Measurements from ENCODE around the gene ACOT7. TPM values are rescaled to one million over a fixed set of nuclear protein-coding genes. Genes with fewer than 3 reads are reported as not detected.

ACOT7 gene
- total RNA-seq, 1 donor from 2014 or later = 8.6 TPM

DNA sequence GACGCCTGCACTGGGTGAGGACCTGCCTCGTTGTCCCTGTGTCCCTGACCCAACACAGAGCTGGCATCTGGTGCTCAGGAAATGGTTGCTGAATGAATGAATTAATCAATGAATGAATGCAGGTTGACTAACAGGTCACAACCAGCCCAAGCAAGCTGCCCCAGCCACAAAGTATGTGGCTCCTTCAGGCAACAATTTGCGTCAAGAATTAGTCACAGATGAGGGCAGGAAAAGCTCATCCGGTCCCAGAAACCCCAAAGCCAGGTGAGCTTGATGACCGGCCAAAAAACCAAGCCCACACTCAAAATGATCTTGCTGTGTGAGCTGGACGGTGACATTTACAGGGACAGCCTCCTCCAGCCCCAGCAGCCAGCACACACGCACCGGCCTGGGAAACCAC, 92.0 kb downstream of the ACOT7 start:
- DNase-seq = no peak
- no peak overlapping the region for H3K27ac ChIP-seq (replicated peaks)
- H3K36me3 ChIP-seq = no peaks in the 10 kb centered on the region
- TF ChIP-seq, protein P1, sequence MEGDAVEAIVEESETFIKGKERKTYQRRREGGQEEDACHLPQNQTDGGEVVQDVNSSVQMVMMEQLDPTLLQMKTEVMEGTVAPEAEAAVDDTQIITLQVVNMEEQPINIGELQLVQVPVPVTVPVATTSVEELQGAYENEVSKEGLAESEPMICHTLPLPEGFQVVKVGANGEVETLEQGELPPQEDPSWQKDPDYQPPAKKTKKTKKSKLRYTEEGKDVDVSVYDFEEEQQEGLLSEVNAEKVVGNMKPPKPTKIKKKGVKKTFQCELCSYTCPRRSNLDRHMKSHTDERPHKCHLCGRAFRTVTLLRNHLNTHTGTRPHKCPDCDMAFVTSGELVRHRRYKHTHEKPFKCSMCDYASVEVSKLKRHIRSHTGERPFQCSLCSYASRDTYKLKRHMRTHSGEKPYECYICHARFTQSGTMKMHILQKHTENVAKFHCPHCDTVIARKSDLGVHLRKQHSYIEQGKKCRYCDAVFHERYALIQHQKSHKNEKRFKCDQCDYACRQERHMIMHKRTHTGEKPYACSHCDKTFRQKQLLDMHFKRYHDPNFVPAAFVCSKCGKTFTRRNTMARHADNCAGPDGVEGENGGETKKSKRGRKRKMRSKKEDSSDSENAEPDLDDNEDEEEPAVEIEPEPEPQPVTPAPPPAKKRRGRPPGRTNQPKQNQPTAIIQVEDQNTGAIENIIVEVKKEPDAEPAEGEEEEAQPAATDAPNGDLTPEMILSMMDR (IDR thresholded peaks at IDR 0.05; ENCODE audit: borderline replicate concordance) = no peak
- H3K27me3 ChIP-seq (ENCODE audit: low read depth) = no peaks in the 10 kb centered on the region
- no peaks in the 10 kb centered on the region for H3K4me1 ChIP-seq
- no peak overlapping the region for H3K4me3 ChIP-seq
- intact Hi-C loops (cut with micrococcal nuclease) = no loop called here
- no peaks in the 10 kb centered on the region for H3K9me3 ChIP-seq (replicated peaks)

DNA sequence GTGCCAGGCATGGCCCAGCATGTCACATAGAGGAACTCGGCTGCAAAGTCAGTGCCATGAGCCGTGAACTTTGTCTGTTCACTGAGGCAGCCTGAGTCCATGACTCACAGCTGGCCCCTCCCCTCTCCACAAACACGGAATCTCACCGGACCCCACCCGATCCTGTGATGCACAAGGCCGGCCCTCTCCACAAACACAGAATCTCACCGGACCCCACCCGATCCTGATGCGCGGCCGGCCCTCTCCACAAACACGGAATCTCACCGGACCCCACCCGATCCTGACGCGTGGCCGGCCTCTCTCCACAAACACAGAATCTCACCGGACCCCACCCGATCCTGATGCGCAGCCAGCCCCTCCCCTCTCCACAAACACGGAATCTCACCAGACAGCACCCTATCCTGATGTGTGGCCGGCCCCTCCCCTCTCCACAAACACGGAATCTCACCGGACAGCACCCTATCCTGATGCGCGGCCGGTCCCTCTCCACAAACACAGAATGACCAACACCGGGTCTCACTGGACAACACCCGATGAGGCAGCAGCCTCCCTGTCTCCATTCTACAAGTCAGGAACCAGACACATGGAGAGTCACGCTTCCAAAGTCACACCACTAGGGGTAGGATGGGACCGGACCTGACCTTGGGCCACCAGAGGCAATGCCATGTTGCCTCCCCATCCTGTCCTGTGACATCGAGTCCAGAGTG, 93.1 kb downstream of the ACOT7 start:
- H3K9me3 ChIP-seq (replicated peaks) = no peaks in the 10 kb centered on the region
- H3K4me1 ChIP-seq = no peaks in the 10 kb centered on the region
- H3K27ac ChIP-seq (replicated peaks) = no peak overlapping the region
- no peaks in the 10 kb centered on the region for H3K27me3 ChIP-seq (ENCODE audit: low read depth)
- H3K36me3 ChIP-seq = no peaks in the 10 kb centered on the region
- TF ChIP-seq, protein P1 (IDR thresholded peaks at IDR 0.05; ENCODE audit: borderline replicate concordance) = no peak
- no peak for DNase-seq
- intact Hi-C loops (cut with micrococcal nuclease) = no loop called here
- H3K4me3 ChIP-seq = no peak overlapping the region

DNA sequence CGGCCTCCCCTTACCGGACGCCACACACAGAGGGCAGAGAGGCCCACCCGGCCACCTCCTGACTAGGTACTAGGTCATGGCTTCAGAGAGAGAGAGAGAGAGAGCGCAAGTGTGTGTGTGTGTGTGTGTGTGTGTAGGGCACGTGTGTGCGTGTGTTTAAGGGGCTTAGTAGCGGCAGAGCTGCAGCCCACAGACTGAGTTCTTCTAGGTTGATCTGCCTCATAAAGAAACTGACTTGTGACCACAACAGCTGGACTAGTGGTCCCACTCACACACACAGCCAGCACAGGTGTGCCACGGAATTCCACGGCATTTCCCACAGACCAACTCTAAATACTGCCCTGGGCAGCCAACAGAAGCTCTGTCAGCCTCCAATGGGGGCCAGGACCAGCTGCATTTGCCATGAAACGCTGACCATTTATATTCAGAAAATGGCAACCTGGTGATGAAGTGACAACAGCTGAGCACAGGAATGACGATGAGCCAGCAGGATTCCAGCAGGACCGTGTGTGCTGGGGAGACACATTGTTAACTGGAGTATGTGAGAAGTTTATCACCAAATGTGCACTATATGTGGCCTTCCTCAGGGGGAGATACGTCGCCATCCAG, 93.9 kb downstream of the ACOT7 start:
- intact Hi-C loops (cut with micrococcal nuclease) = no loop called here
- TF ChIP-seq, protein P1 (IDR thresholded peaks at IDR 0.05; ENCODE audit: borderline replicate concordance) = no peak

DNA sequence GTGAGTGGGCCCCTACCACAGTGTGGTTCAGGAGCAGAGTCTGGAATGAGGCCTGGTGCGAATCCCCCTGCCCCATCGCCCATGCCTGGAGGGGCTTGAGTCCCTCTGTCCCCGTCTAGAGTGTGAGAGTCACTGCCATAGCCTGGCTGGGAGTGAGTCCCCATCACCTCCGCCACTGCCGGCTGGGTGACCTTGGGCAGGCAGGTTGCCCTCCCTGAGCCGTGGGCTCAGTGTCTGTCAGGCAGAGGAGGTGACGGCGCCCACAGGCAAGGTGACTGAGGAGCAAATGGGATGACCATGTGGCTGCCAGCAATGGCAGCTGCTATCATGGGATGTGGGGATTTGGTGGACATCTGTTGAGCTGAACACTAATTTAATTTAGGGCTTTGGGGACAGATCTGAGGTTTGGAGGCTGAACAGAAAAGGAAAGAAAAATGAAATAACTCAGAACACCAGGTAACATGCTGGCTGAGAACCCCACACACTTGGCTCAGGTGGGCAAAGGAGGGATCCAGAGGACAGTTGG, 94.6 kb downstream of the ACOT7 start:
- Histone ChIP-seq H3K36me3 (no peaks in the 10 kb centered on the region), H3K27ac (replicated peaks) (no peak overlapping the region), H3K4me1 (peaks cover 7% of the 10 kb centered on the region), H3K9me3 (replicated peaks) (no peaks in the 10 kb centered on the region), H3K27me3 (ENCODE audit: low read depth) (no peaks in the 10 kb centered on the region), H3K4me3 (no peak overlapping the region)
- no peak for DNase-seq
- TF ChIP-seq, protein P1 (IDR thresholded peaks at IDR 0.05; ENCODE audit: borderline replicate concordance) = no peak
- intact Hi-C loops (cut with micrococcal nuclease) = no loop called here

More for the DNA sequence above, 93.9 kb downstream of the ACOT7 start:
- peaks cover under 1% of the 10 kb centered on the region for H3K4me1 ChIP-seq
- DNase-seq = no peak
- H3K36me3 ChIP-seq = no peaks in the 10 kb centered on the region
- no peaks in the 10 kb centered on the region for H3K9me3 ChIP-seq (replicated peaks)
- H3K27me3 ChIP-seq (ENCODE audit: low read depth) = no peaks in the 10 kb centered on the region
- H3K4me3 ChIP-seq = no peak overlapping the region
- H3K27ac ChIP-seq (replicated peaks) = no peak overlapping the region

DNA sequence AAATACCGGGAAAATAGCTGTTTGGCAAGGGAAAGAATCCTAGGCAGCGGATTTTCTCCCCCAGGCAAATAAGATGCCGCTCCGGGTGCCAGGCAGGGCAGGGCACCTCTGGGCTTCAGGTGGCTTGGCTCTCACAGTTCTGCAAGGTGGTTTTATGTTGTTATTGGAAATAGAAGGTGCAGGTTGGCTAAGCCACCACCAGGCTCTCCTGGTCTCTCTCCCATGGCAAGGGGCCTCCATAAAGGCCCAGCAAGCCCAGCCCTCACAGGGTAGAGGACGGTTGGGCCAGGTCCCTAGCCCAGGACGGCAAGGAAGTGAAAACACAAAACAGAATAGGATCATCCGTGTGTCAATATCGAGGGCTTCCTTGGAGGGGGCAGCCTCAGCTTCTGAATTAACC, 95.0 kb downstream of the ACOT7 start:
- no peaks in the 10 kb centered on the region for H3K36me3 ChIP-seq
- H3K27ac ChIP-seq (replicated peaks) = no peak overlapping the region
- no peaks in the 10 kb centered on the region for H3K9me3 ChIP-seq (replicated peaks)
- TF ChIP-seq, protein P1 (IDR thresholded peaks at IDR 0.05; ENCODE audit: borderline replicate concordance) = no peak
- DNase-seq = no peak
- intact Hi-C loops (cut with micrococcal nuclease) = no loop called here
- peaks cover 12% of the 10 kb centered on the region for H3K4me1 ChIP-seq
- no peak overlapping the region for H3K4me3 ChIP-seq
- no peaks in the 10 kb centered on the region for H3K27me3 ChIP-seq (ENCODE audit: low read depth)
